Astrocyte (in vitro differentiated cells and primary cell): Measurements from ENCODE around the gene LRRC3. TPM values are rescaled to one million over a fixed set of nuclear protein-coding genes. Genes with fewer than 3 reads are reported as not detected.

Experiments
- DNase-seq: peaks from one replicate; pipeline ENCODE4 v3.0.0-alpha.2; 2010; ENCODE audit warnings: low read depth
- FAIRE-seq: peaks from 2 replicates; lab custom pipeline; 2011; peaks lifted over from hg19 to GRCh38; lab: Jason Lieb, UNC
- H2AFZ ChIP-seq: 2 replicates; pipeline ENCODE4 v1.6.0; 2012; ENCODE audit warnings: low read depth, low read length, inconsistent platforms
- H3K27ac ChIP-seq: 2 replicates; pipeline ENCODE4 v1.5.1; 2011; ENCODE audit warnings: low read depth, low read length, inconsistent platforms
- H3K27me3 ChIP-seq: 2 replicates; pipeline ENCODE4 v1.6.0; 2011; ENCODE audit warnings: low read length, inconsistent platforms; ENCODE audit not compliant: insufficient read depth
- H3K36me3 ChIP-seq: 2 replicates; pipeline ENCODE4 v1.5.1; 2011; ENCODE audit warnings: low read length, inconsistent platforms; ENCODE audit not compliant: insufficient read depth
- H3K4me1 ChIP-seq: 2 replicates; pipeline ENCODE4 v1.5.1; 2011; ENCODE audit warnings: low read length, inconsistent platforms; ENCODE audit not compliant: insufficient read depth
- H3K4me2 ChIP-seq: 2 replicates; pipeline ENCODE4 v1.6.0; 2012; ENCODE audit warnings: low read length, inconsistent platforms
- H3K4me3 ChIP-seq: 2 replicates; pipeline ENCODE4 v1.5.1; 2011; ENCODE audit warnings: low read depth, mild to moderate bottlenecking, low read length, inconsistent platforms; ENCODE audit not compliant: insufficient read depth
- H3K79me2 ChIP-seq: 2 replicates; pipeline ENCODE4 v1.6.0; 2012; ENCODE audit warnings: mild to moderate bottlenecking, low read length, inconsistent platforms; ENCODE audit not compliant: insufficient read depth
- H3K9ac ChIP-seq: 2 replicates; pipeline ENCODE4 v1.6.0; 2012; ENCODE audit warnings: mild to moderate bottlenecking, low read length, inconsistent platforms
- H3K9me3 ChIP-seq: 2 replicates; pipeline ENCODE4 v1.5.1; 2012; ENCODE audit warnings: low read depth, mild to moderate bottlenecking, low read length, inconsistent platforms; ENCODE audit not compliant: insufficient read depth
- H4K20me1 ChIP-seq: 2 replicates; pipeline ENCODE4 v1.6.0; 2012; ENCODE audit warnings: low read length, inconsistent platforms; ENCODE audit not compliant: insufficient read depth
- H3K27ac Mint-ChIP-seq: one replicate; pipeline ENCODE4 v1.8.0; 2021; ENCODE audit warnings: mild to moderate bottlenecking, mixed read lengths; ENCODE audit not compliant: unreplicated experiment
- H3K27me3 Mint-ChIP-seq: one replicate; pipeline ENCODE4 v1.8.0; 2021; ENCODE audit warnings: low read depth, mixed read lengths; ENCODE audit not compliant: unreplicated experiment
- H3K36me3 Mint-ChIP-seq: one replicate; pipeline ENCODE4 v1.8.0; 2021; ENCODE audit warnings: low read depth, mixed read lengths; ENCODE audit not compliant: unreplicated experiment
- H3K4me1 Mint-ChIP-seq: one replicate; pipeline ENCODE4 v1.8.0; 2021; ENCODE audit warnings: low read depth, mixed read lengths; ENCODE audit not compliant: unreplicated experiment
- H3K4me3 Mint-ChIP-seq: one replicate; pipeline ENCODE4 v1.8.0; 2021; ENCODE audit warnings: mild to moderate bottlenecking, moderate library complexity, mixed read lengths; ENCODE audit not compliant: unreplicated experiment
- H3K9me3 Mint-ChIP-seq: one replicate; pipeline ENCODE4 v1.8.0; 2021; ENCODE audit warnings: mild to moderate bottlenecking, mixed read lengths; ENCODE audit not compliant: unreplicated experiment
- EZH2 ChIP-seq: IDR thresholded peaks from 2 replicates; pipeline ENCODE4 v1.6.1; 2012; ENCODE audit warnings: mild to moderate bottlenecking, low read length, inconsistent platforms; ENCODE audit not compliant: insufficient read depth
- total RNA-seq: library from RNA; stranded (reverse); gene quantifications from 2 replicates; pipeline ENCODE4 v1.2.1, GENCODE V29; 2021
- TF ChIP-seq, protein P1 (sequence below): IDR thresholded peaks from 2 replicates; pipeline ENCODE4 v1.5.1; 2011; ENCODE audit warnings: low read depth, mild to moderate bottlenecking, inconsistent platforms, low read length, moderate library complexity; ENCODE audit not compliant: insufficient read depth

LRRC3 gene
- total RNA-seq, 1 donor from 2014 or later = 5.2 TPM

DNA sequence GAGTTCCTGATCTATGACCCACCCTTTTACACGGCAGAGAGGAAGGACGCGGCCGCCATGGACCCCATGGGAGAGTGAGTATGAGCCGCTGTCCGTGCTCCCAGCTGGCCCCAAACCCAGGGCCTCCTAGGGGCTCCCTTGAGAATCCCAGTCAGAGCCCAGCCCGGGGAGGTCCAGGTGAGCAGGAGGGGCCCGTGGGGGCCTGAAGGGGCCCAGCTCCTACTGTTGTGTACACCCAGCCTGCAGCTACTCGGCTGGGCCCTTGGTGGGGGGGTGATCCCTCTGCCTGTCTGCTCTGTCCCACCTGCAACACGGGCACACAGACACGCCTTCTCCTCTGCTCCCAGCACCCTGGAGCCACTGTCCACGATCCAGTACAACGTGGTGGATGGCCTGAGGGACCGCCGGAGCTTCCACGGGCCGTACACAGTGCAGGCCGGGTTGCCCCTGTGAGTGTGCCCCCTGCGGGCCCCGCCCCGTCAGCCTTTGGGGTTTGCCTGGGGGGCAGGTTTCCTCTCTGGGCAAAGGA is 28.6 kb upstream of the LRRC3 start:
- Histone ChIP-seq H3K9me3 (peaks cover 4% of the 10 kb centered on the region), H3K4me1 (no peaks in the 10 kb centered on the region), H3K27me3 (no peaks in the 10 kb centered on the region), H3K27ac (no peak overlapping the region), H4K20me1 (no peaks in the 10 kb centered on the region), H2AFZ (no peak overlapping the region), H3K36me3 (no peaks in the 10 kb centered on the region), H3K4me3 (no peak overlapping the region), H3K9ac (no peak overlapping the region), H3K4me2 (no peak overlapping the region), H3K79me2 (no peaks in the 10 kb centered on the region)
- Mint-ChIP-seq H3K9me3 (peaks cover 9% of the 10 kb centered on the region), H3K27me3 (peaks cover 6% of the 10 kb centered on the region), H3K4me1 (no peaks in the 10 kb centered on the region), H3K27ac (no peak overlapping the region), H3K36me3 (no peaks in the 10 kb centered on the region), H3K4me3 (no peak overlapping the region)
- DNase-seq (no peak), FAIRE-seq (no peak)
- no peak for TF ChIP-seq EZH2
- TF ChIP-seq, protein P1, sequence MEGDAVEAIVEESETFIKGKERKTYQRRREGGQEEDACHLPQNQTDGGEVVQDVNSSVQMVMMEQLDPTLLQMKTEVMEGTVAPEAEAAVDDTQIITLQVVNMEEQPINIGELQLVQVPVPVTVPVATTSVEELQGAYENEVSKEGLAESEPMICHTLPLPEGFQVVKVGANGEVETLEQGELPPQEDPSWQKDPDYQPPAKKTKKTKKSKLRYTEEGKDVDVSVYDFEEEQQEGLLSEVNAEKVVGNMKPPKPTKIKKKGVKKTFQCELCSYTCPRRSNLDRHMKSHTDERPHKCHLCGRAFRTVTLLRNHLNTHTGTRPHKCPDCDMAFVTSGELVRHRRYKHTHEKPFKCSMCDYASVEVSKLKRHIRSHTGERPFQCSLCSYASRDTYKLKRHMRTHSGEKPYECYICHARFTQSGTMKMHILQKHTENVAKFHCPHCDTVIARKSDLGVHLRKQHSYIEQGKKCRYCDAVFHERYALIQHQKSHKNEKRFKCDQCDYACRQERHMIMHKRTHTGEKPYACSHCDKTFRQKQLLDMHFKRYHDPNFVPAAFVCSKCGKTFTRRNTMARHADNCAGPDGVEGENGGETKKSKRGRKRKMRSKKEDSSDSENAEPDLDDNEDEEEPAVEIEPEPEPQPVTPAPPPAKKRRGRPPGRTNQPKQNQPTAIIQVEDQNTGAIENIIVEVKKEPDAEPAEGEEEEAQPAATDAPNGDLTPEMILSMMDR = no peak

DNA sequence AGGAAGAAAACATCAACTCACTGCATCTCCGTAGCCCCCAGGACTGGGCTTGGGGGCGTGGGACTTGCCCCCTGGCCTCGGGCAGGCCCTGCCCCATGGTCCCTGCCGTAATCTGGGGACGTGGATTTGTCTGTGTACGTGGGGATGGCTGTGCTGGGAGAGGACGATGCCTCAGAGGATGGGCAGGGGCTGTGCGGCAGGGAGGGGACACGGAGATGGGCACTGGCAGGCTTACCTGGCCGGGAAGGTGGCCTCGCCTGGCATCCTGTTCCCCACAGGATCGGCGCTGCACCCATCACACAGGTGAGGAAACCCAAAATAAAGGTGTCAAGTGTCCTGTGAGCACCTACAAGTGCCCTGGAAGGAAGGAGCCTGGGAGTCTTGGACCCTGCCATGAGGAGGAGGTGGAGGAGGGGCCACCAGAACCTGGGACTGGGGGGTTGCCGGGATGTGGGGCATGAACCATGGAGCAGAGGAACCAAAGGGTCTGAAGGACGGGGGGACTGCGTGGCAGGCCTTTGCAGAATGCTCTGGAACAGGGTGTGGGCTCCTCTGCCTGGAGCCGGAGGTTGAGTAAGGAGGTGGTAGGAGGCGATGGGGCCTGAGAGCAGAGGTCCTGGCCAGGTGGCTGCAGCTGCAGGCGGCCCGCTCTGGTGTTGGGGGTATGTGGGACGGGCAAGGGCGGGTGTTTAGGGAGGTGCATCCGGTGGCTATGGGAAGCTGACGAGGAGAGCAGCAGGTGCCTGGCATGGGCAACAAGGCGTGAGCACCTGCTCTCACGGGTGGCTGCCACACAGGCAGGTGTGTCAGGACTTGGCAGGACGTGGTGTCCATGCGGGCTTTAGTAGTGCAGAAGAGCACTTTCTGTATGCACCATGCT is 27.8 kb upstream of the LRRC3 start:
- Histone ChIP-seq H2AFZ (no peak overlapping the region), H3K27ac (no peak overlapping the region), H3K4me1 (no peaks in the 10 kb centered on the region), H3K4me3 (no peak overlapping the region), H3K79me2 (no peaks in the 10 kb centered on the region), H3K36me3 (no peaks in the 10 kb centered on the region), H3K4me2 (no peak overlapping the region), H3K9me3 (peaks cover 4% of the 10 kb centered on the region), H4K20me1 (no peaks in the 10 kb centered on the region), H3K27me3 (no peaks in the 10 kb centered on the region), H3K9ac (no peak overlapping the region)
- Mint-ChIP-seq H3K36me3 (no peaks in the 10 kb centered on the region), H3K4me3 (no peak overlapping the region), H3K9me3 (peaks cover 13% of the 10 kb centered on the region), H3K4me1 (no peaks in the 10 kb centered on the region), H3K27ac (no peak overlapping the region), H3K27me3 (peaks cover 4% of the 10 kb centered on the region)
- TF ChIP-seq EZH2 = no peak
- TF ChIP-seq, protein P1 = no peak
- no peak for DNase-seq
- no peak for FAIRE-seq
